ENCODE results near the gene ASAP2. TPM values are rescaled to one million over a fixed set of nuclear protein-coding genes. Genes with fewer than 3 reads are reported as not detected.

Gene ASAP2
- total RNA-seq, 4 donors from 2014 or later, result 28.2 to 38.0 (median 31.7) TPM

- TF ChIP-seq EP300 (IDR thresholded peaks at IDR 0.05) (no peak), POLR2A (IDR thresholded peaks at IDR 0.05) (no peak)
- peaks cover 0 to 45% (median 0%) of the 10 kb centered on the region in 3 donors for H3K36me3 ChIP-seq
- no peak for DNase-seq (ENCODE audit: low spot score in 2 of 2)
- H3K4me3 ChIP-seq, result no peak overlapping the region
- no peaks in the 10 kb centered on the region for H3K9me3 ChIP-seq
- H3K27ac ChIP-seq, result peak overlapping the region in 2 of 4 donors; percentile 50 to 91
- H3K27me3 ChIP-seq, result no peaks in the 10 kb centered on the region
- WGBS, 2 donors, result 93 to 96% methylated on average over 15 to 18 of the region's 19 CpGs
- peaks cover 0 to 40% (median 20%) of the 10 kb centered on the region in 4 donors for H3K4me1 ChIP-seq
Observed at GRCh38 chr2:9401646-9402371, 195.2 kb downstream of the ASAP2 start.

GRCh38 chr2:9403924-9404323, 197.3 kb downstream of the ASAP2 start:
- H3K27me3 ChIP-seq, result no peaks in the 10 kb centered on the region
- H3K27ac ChIP-seq, result peak overlapping the region in 2 of 4 donors; percentile 40 to 46
- 38 to 47% methylated on average over 2 of the region's 2 CpGs for WGBS, 2 donors
- no peak overlapping the region for H3K4me3 ChIP-seq
- no peak for DNase-seq (ENCODE audit: low spot score in 2 of 2)
- H3K36me3 ChIP-seq, result peaks cover 0 to 60% (median 0%) of the 10 kb centered on the region in 3 donors
- TF ChIP-seq EP300 (IDR thresholded peaks at IDR 0.05), result no peak
- TF ChIP-seq POLR2A (IDR thresholded peaks at IDR 0.05), result no peak
- TF ChIP-seq CTCF (IDR thresholded peaks at IDR 0.05), result no peak
- H3K4me1 ChIP-seq, result peaks cover 0 to 42% (median 11%) of the 10 kb centered on the region in 4 donors
- no peaks in the 10 kb centered on the region for H3K9me3 ChIP-seq

- Histone ChIP-seq H3K4me1 (peaks cover 0 to 37% (median 6%) of the 10 kb centered on the region in 4 donors), H3K27ac (peak overlapping the region in 2 of 4 donors; percentile 40 to 46), H3K4me3 (no peak overlapping the region), H3K9me3 (no peaks in the 10 kb centered on the region), H3K27me3 (no peaks in the 10 kb centered on the region), H3K36me3 (peaks cover 0 to 64% (median 0%) of the 10 kb centered on the region in 3 donors)
- TF ChIP-seq CTCF (IDR thresholded peaks at IDR 0.05) (no peak), POLR2A (IDR thresholded peaks at IDR 0.05) (no peak), EP300 (IDR thresholded peaks at IDR 0.05) (no peak)
- no peak for DNase-seq (ENCODE audit: low spot score in 2 of 2)
- WGBS, 2 donors, result 80 to 83% methylated on average over 4 of the region's 4 CpGs
Observed at GRCh38 chr2:9404451-9404850, 197.8 kb downstream of the ASAP2 start.

GRCh38 chr2:9405636-9406035, 199.0 kb downstream of the ASAP2 start:
- Histone ChIP-seq H3K27me3 (no peaks in the 10 kb centered on the region), H3K4me1 (peaks cover 0 to 31% (median 2%) of the 10 kb centered on the region in 4 donors), H3K9me3 (no peaks in the 10 kb centered on the region), H3K27ac (no peak overlapping the region), H3K4me3 (no peak overlapping the region), H3K36me3 (peaks cover 0 to 72% (median 0%) of the 10 kb centered on the region in 3 donors)
- DNase-seq (ENCODE audit: low spot score in 2 of 2), result no peak
- TF ChIP-seq EP300 (IDR thresholded peaks at IDR 0.05) (no peak), CTCF (IDR thresholded peaks at IDR 0.05) (no peak)
- 98% methylated on average over 2 of the region's 2 CpGs for WGBS, 2 donors

GRCh38 chr2:9406529-9407362, 200.1 kb downstream of the ASAP2 start:
- H3K36me3 ChIP-seq, result peaks cover 0 to 72% (median 4%) of the 10 kb centered on the region in 3 donors
- no peak overlapping the region for H3K4me3 ChIP-seq
- TF ChIP-seq CTCF (IDR thresholded peaks at IDR 0.05), result no peak
- peaks cover 0 to 31% (median 2%) of the 10 kb centered on the region in 4 donors for H3K4me1 ChIP-seq
- H3K27ac ChIP-seq, result peak overlapping the region in 1 of 4 donors; percentile 39
- no peaks in the 10 kb centered on the region for H3K27me3 ChIP-seq
- WGBS, 2 donors, result 58 to 64% methylated on average over 13 of the region's 13 CpGs
- DNase-seq (ENCODE audit: low spot score in 2 of 2), result no peak
- H3K9me3 ChIP-seq, result no peaks in the 10 kb centered on the region

Measured in tibial nerve (tissue), 4 donors.